Osteoblast (primary cell): ENCODE measurements around the gene SP8. TPM values are rescaled to one million over a fixed set of nuclear protein-coding genes. Genes with fewer than 3 reads are reported as not detected.

Experiments
- DNase-seq: peaks from one replicate; pipeline ENCODE4 v3.0.0; 2011; ENCODE audit warnings: low spot score, mixed read lengths; ENCODE audit not compliant: insufficient read length; ENCODE audit errors: missing footprints
- H2AFZ ChIP-seq: 2 replicates; pipeline ENCODE4 v1.6.0; 2011; ENCODE audit warnings: mild to moderate bottlenecking, low read length
- H3K27ac ChIP-seq: 2 replicates; pipeline ENCODE4 v1.5.1; 2011; ENCODE audit warnings: mild to moderate bottlenecking, low read depth, low read length, moderate library complexity
- H3K27me3 ChIP-seq: 2 replicates; pipeline ENCODE4 v1.6.0; 2012; ENCODE audit warnings: mild to moderate bottlenecking, control low read depth, inconsistent platforms, low read length, moderate library complexity; ENCODE audit not compliant: insufficient read depth
- H3K36me3 ChIP-seq: 2 replicates; pipeline ENCODE4 v1.5.1; 2011; ENCODE audit warnings: mild to moderate bottlenecking, low read length, control low read depth, moderate library complexity; ENCODE audit not compliant: insufficient read depth
- H3K4me1 ChIP-seq: 2 replicates; pipeline ENCODE4 v1.5.1; 2011; ENCODE audit warnings: mild to moderate bottlenecking, low read length, control low read depth, moderate library complexity; ENCODE audit not compliant: insufficient read depth
- H3K4me2 ChIP-seq: 2 replicates; pipeline ENCODE4 v1.6.0; 2011; ENCODE audit warnings: mild to moderate bottlenecking, low read length; ENCODE audit not compliant: insufficient read depth
- H3K4me3 ChIP-seq: fragments of 200-600 bp; sonication (generic); 3 replicates; pipeline ENCODE4 v1.5.1; 2012; ENCODE audit warnings: mild to moderate bottlenecking, low read length, inconsistent platforms; ENCODE audit not compliant: insufficient read depth
- H3K79me2 ChIP-seq: 2 replicates; pipeline ENCODE4 v1.6.0; 2012; ENCODE audit warnings: mild to moderate bottlenecking, low read length, control low read depth, inconsistent platforms; ENCODE audit not compliant: insufficient read depth
- H3K9me3 ChIP-seq: 2 replicates; pipeline ENCODE4 v1.5.1; 2011; ENCODE audit warnings: low read depth, low read length, control low read depth
- H4K20me1 ChIP-seq: 2 replicates; pipeline ENCODE4 v1.6.0; 2012; ENCODE audit warnings: mild to moderate bottlenecking, low read length, control low read depth; ENCODE audit not compliant: insufficient read depth
- CTCF ChIP-seq: IDR thresholded peaks from 2 replicates; pipeline ENCODE4 v1.5.1; 2011; ENCODE audit warnings: mild to moderate bottlenecking, low read depth, low read length, moderate library complexity; ENCODE audit errors: extremely low read depth
- total RNA-seq: library from RNA; depleted of rRNA; stranded (reverse); fragments of >200 nt; gene quantifications from 2 replicates; pipeline ENCODE4 v1.2.3, GENCODE V29; 2012

Gene SP8
- total RNA-seq, 1 donor: not detected

DNA sequence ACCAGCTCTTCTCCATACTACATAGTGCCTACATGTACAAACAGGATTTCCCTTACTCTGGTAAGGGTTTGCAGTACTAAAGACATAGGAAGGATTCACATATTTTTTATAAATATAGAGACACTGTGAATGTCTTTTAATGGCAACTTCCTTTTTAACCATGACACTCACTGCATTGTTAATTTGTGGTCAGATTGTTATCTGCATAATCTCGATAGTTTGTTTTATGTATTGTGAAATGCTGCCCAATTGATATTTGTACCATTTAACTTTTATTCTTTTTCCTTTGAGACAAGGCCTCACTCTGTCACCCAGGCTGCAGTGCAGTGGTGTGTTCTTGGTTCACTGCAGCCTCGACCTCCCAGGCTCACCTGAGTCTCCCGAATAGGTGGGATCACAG, 39.7 kb downstream of the SP8 start:
- H3K4me2 ChIP-seq: no peak overlapping the region
- no peak overlapping the region for H2AFZ ChIP-seq
- H3K9me3 ChIP-seq: peaks cover 3% of the 10 kb centered on the region
- H3K27ac ChIP-seq: no peak overlapping the region
- no peaks in the 10 kb centered on the region for H3K36me3 ChIP-seq
- no peak for DNase-seq
- H4K20me1 ChIP-seq: no peaks in the 10 kb centered on the region
- no peak for TF ChIP-seq CTCF
- H3K27me3 ChIP-seq: no peaks in the 10 kb centered on the region
- H3K79me2 ChIP-seq: no peaks in the 10 kb centered on the region
- H3K4me3 ChIP-seq: no peak overlapping the region
- H3K4me1 ChIP-seq: no peaks in the 10 kb centered on the region

- H2AFZ ChIP-seq: no peak overlapping the region
- TF ChIP-seq CTCF: no peak
- no peaks in the 10 kb centered on the region for H3K36me3 ChIP-seq
- no peaks in the 10 kb centered on the region for H3K27me3 ChIP-seq
- no peak overlapping the region for H3K27ac ChIP-seq
- H3K4me2 ChIP-seq: no peak overlapping the region
- H3K79me2 ChIP-seq: no peaks in the 10 kb centered on the region
- H3K9me3 ChIP-seq: peaks cover 3% of the 10 kb centered on the region
- H4K20me1 ChIP-seq: no peaks in the 10 kb centered on the region
- DNase-seq: no peak
- no peak overlapping the region for H3K4me3 ChIP-seq
- no peaks in the 10 kb centered on the region for H3K4me1 ChIP-seq
Measured at GRCh38 chr7:20745702-20746101, 41.0 kb downstream of the SP8 start.

DNA sequence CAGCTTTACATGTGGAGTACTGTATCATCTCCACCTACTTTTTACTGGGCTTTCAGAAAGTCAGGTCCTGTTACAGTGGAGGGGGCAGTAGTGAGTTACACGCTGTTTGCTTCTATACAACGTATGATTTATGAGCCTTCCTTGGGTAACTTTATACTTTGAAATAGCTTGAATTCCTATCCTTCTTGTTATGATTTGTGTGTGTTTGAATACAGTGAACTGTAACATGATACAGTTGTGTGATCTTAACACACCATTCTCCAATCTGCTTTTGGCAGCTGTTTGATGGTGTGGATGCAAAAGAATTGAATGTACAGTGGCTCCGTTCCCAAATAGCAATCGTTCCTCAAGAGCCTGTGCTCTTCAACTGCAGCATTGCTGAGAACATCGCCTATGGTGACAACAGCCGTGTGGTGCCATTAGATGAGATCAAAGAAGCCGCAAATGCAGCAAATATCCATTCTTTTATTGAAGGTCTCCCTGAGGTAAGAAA, 41.7 kb downstream of the SP8 start:
- Histone ChIP-seq H3K4me1 (no peaks in the 10 kb centered on the region), H2AFZ (no peak overlapping the region), H3K4me2 (no peak overlapping the region), H3K79me2 (no peaks in the 10 kb centered on the region), H3K27me3 (no peaks in the 10 kb centered on the region), H3K36me3 (no peaks in the 10 kb centered on the region), H3K4me3 (no peak overlapping the region), H3K9me3 (peaks cover 3% of the 10 kb centered on the region), H4K20me1 (no peaks in the 10 kb centered on the region), H3K27ac (no peak overlapping the region)
- DNase-seq: no peak
- TF ChIP-seq CTCF: no peak

GRCh38 chr7:20742913-20743312, 43.8 kb downstream of the SP8 start:
- H3K27ac ChIP-seq: no peak overlapping the region
- H4K20me1 ChIP-seq: no peaks in the 10 kb centered on the region
- no peak overlapping the region for H3K4me2 ChIP-seq

More at GRCh38 chr7:20742913-20743312, 43.8 kb downstream of the SP8 start:
- H2AFZ ChIP-seq: no peak overlapping the region
- H3K4me3 ChIP-seq: no peak overlapping the region
- DNase-seq: no peak
- no peaks in the 10 kb centered on the region for H3K36me3 ChIP-seq
- H3K9me3 ChIP-seq: peaks cover 1% of the 10 kb centered on the region
- H3K27me3 ChIP-seq: no peaks in the 10 kb centered on the region
- H3K79me2 ChIP-seq: no peaks in the 10 kb centered on the region
- TF ChIP-seq CTCF: no peak
- H3K4me1 ChIP-seq: no peaks in the 10 kb centered on the region
